A673 (cell line): ENCODE data around the gene XKR7.

Experiments used
- CTCF ChIP-seq: fragments of 300-800, 200-600 bp; sonication (generic); conservative IDR thresholded peaks from 2 replicates; pipeline ENCODE4 v1.5.1; 2017; ENCODE audit warnings: low read depth, mild to moderate bottlenecking, antibody characterized with exemption, low read length, moderate library complexity, mixed read lengths
- EZH2 ChIP-seq: fragments of 200-600 bp; sonication (generic); IDR thresholded peaks from 2 replicates; pipeline ENCODE4 v1.6.1; 2017; ENCODE audit warnings: borderline replicate concordance, low read depth, mild to moderate bottlenecking, mixed read lengths, antibody characterized with exemption, low read length; ENCODE audit not compliant: poor library complexity, severe bottlenecking

GRCh38 chr20:31963889-31964288 is 4.1 kb upstream of the XKR7 start:
- TF ChIP-seq CTCF (no peak), EZH2 (no peak)
